Measurements from ENCODE around the gene TEX11. TPM values are rescaled to one million over a fixed set of nuclear protein-coding genes. Genes with fewer than 3 reads are reported as not detected.

The TEX11 gene
- total and polyA plus RNA-seq, 2 of the 13 experiments (the other 11 are each of a cell fraction or from before 2014, with no cell fraction given), result not detected

DNA sequence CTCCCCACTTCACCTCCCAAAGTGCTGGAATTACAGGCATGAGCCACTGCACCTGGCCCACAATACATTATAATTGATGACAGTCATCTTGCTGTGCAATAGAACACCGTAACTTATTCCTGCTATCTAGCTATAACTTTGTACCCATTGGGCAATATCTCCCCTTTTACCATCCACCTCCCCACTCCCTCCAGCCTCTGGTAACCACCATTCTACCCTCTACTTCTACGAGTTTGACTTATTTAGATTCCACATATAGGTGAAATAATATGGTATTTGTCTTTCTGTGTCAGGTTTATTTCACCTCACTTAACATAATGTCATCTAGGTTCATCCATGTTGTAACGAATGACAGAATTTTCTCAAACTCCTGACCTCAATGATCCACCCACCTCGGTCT is 8.2 kb upstream of the TEX11 start:
- H3K4me2 ChIP-seq (ENCODE audit: low read depth, low read length), result no peak overlapping the region
- WGBS (ENCODE audit: low lambda C conversion rate), result 20% methylated on average over 4 of the region's 4 CpGs
- H3K36me3 ChIP-seq (replicated peaks in 1 of 2; ENCODE audit: control insufficient read depth in 1 of 2, insufficient read depth in 2 of 2, low read length in 2 of 2), result no peaks in the 10 kb centered on the region
- TF ChIP-seq PCBP1 (IDR thresholded peaks at IDR 0.05; ENCODE audit: borderline replicate concordance, low read depth, low read length) (no peak), RARA (CRISPR knock-in tag; IDR thresholded peaks at IDR 0.05) (no peak)
- TF ChIP-seq, protein P1, sequence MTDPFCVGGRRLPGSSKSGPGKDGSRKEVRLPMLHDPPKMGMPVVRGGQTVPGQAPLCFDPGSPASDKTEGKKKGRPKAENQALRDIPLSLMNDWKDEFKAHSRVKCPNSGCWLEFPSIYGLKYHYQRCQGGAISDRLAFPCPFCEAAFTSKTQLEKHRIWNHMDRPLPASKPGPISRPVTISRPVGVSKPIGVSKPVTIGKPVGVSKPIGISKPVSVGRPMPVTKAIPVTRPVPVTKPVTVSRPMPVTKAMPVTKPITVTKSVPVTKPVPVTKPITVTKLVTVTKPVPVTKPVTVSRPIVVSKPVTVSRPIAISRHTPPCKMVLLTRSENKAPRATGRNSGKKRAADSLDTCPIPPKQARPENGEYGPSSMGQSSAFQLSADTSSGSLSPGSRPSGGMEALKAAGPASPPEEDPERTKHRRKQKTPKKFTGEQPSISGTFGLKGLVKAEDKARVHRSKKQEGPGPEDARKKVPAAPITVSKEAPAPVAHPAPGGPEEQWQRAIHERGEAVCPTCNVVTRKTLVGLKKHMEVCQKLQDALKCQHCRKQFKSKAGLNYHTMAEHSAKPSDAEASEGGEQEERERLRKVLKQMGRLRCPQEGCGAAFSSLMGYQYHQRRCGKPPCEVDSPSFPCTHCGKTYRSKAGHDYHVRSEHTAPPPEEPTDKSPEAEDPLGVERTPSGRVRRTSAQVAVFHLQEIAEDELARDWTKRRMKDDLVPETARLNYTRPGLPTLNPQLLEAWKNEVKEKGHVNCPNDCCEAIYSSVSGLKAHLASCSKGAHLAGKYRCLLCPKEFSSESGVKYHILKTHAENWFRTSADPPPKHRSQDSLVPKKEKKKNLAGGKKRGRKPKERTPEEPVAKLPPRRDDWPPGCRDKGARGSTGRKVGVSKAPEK (CRISPR knock-in tag; IDR thresholded peaks at IDR 0.05; ENCODE audit: borderline replicate concordance), result no peak
- TF ChIP-seq, protein P2, sequence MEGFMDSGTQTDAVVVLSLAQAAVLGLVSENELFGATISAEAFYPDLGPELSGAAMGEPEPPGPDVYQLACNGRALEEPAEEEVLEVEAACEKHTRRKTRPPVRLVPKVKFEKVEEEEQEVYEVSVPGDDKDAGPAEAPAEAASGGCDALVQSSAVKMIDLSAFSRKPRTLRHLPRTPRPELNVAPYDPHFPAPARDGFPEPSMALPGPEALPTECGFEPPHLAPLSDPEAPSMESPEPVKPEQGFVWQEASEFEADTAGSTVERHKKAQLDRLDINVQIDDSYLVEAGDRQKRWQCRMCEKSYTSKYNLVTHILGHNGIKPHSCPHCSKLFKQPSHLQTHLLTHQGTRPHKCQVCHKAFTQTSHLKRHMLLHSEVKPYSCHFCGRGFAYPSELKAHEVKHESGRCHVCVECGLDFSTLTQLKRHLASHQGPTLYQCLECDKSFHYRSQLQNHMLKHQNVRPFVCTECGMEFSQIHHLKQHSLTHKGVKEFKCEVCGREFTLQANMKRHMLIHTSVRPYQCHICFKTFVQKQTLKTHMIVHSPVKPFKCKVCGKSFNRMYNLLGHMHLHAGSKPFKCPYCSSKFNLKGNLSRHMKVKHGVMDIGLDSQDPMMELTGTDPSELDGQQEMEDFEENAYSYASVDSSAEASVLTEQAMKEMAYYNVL (CRISPR knock-in tag; IDR thresholded peaks at IDR 0.05; ENCODE audit: borderline replicate concordance), result no peak
- TF ChIP-seq, protein P3, sequence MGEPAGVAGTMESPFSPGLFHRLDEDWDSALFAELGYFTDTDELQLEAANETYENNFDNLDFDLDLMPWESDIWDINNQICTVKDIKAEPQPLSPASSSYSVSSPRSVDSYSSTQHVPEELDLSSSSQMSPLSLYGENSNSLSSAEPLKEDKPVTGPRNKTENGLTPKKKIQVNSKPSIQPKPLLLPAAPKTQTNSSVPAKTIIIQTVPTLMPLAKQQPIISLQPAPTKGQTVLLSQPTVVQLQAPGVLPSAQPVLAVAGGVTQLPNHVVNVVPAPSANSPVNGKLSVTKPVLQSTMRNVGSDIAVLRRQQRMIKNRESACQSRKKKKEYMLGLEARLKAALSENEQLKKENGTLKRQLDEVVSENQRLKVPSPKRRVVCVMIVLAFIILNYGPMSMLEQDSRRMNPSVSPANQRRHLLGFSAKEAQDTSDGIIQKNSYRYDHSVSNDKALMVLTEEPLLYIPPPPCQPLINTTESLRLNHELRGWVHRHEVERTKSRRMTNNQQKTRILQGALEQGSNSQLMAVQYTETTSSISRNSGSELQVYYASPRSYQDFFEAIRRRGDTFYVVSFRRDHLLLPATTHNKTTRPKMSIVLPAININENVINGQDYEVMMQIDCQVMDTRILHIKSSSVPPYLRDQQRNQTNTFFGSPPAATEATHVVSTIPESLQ (CRISPR knock-in tag; conservative IDR thresholded peaks at IDR 0.05), result no peak
- ChIA-PET CTCF (ENCODE audit: low intra/inter-chr PET ratio, low total read pairs) (no interaction called here), POLR2A (no interaction called here)
- H3K27ac ChIP-seq (ENCODE audit: extremely low read length, insufficient read depth, low read length), result no peak overlapping the region
- no peak overlapping the region for H3K4me3 ChIP-seq (replicated peaks in 1 of 3; ENCODE audit: insufficient read depth in 1 of 3, low read depth in 2 of 3, low read length in 3 of 3)
- ATAC-seq (no peak), DNase-seq (ENCODE audit: low spot score) (no peak), FAIRE-seq (no peak)
- in situ Hi-C loops (cut with HindIII; ENCODE audit: extremely low pct_ligation_motif_present, low pct_unique_long_range_greater_than_20kb) (no loop called here), intact Hi-C loops (cut with micrococcal nuclease; ENCODE audit: unreplicated experiment) (no loop called here)
- no peaks in the 10 kb centered on the region for H3K4me1 ChIP-seq (ENCODE audit: insufficient read depth, low read length)
- H3K79me2 ChIP-seq (ENCODE audit: insufficient read depth, low read length), result no peaks in the 10 kb centered on the region
- H3K9me3 ChIP-seq (ENCODE audit: low read length), result no peaks in the 10 kb centered on the region
- no TSS peak for BruUV-seq (replicated peaks)
- no peaks in the 10 kb centered on the region for H3K27me3 ChIP-seq (ENCODE audit: control insufficient read depth in 1 of 2, insufficient read depth in 2 of 2, low read length in 2 of 2)
- no peak overlapping the region for H2AFZ ChIP-seq (ENCODE audit: low read length)
- H3K9ac ChIP-seq (ENCODE audit: insufficient read depth, low read depth, low read length), result no peak overlapping the region
- no peaks in the 10 kb centered on the region for H4K20me1 ChIP-seq (ENCODE audit: insufficient read depth, low read length)
